IMR-90 (cell line): ENCODE measurements around the gene LRP5. TPM values are rescaled to one million over a fixed set of nuclear protein-coding genes. Genes with fewer than 3 reads are reported as not detected.

ENCODE experiments used
- ATAC-seq: fragments of 200-7000 bp; cut with Tn5 transposase; 2 replicates; pipeline ENCODE4 v1.9.1; 2020; ENCODE audit warnings: low read depth, mild to moderate bottlenecking, moderate library complexity
- BruUV-seq: library from RNA; stranded (reverse); fragments of 400-500 nt; replicated peaks from 2 replicates; lab custom pipeline; 2021; lab: Mats Ljungman, UMichigan
- CTCF ChIA-PET: fragments of 300-600 bp; formaldehyde crosslinking; extraction: SDS; loops from one replicate; lab custom pipeline; 2021; ENCODE audit warnings: antibody characterized with exemption; lab: Yijun Ruan, JAX
- POLR2A ChIA-PET: fragments of 300-600 bp; sonication (Branson Sonifier 250); formaldehyde crosslinking; loops from one replicate; lab custom pipeline; 2022; ENCODE audit warnings: antibody characterized with exemption; ENCODE audit not compliant: unreplicated experiment; lab: Charles Lee
- DNase-seq: peaks from one replicate; pipeline ENCODE4 v3.0.0; 2013
- H2AFZ ChIP-seq: replicated peaks from 2 replicates; pipeline ENCODE3; 2013; ENCODE audit warnings: low read length, mild to moderate bottlenecking; ENCODE audit not compliant: poor library complexity
- H2AK5ac ChIP-seq: 2 replicates; pipeline ENCODE4 v1.6.1; 2013; ENCODE audit warnings: low read depth, low read length, inconsistent platforms
- H2AK9ac ChIP-seq: replicated peaks from 2 replicates; pipeline ENCODE3; 2013; ENCODE audit warnings: mild to moderate bottlenecking, low read depth, low read length, moderate library complexity; ENCODE audit not compliant: poor library complexity
- H2BK120ac ChIP-seq: 2 replicates; pipeline ENCODE4 v1.6.1; 2013; ENCODE audit warnings: low read depth, low read length, inconsistent platforms
- H2BK15ac ChIP-seq: 3 replicates; pipeline ENCODE4 v1.6.1; 2013; ENCODE audit warnings: low read depth, low read length, inconsistent platforms
- H2BK20ac ChIP-seq: 2 replicates; pipeline ENCODE4 v1.6.1; 2013; ENCODE audit warnings: low read depth, mild to moderate bottlenecking, inconsistent platforms, low read length, moderate library complexity
- H2BK5ac ChIP-seq: 2 replicates; pipeline ENCODE4 v1.6.1; 2013; ENCODE audit warnings: mild to moderate bottlenecking, low read depth, low read length, inconsistent platforms; ENCODE audit not compliant: poor library complexity, severe bottlenecking
- H3K14ac ChIP-seq: replicated peaks from 2 replicates; pipeline ENCODE4 v1.6.1; 2013; ENCODE audit warnings: low read depth, low read length, inconsistent platforms
- H3K18ac ChIP-seq: 2 replicates; pipeline ENCODE4 v1.6.1; 2013; ENCODE audit warnings: low read depth, low read length, control low read depth
- H3K23ac ChIP-seq: 2 replicates; pipeline ENCODE4 v1.6.1; 2013; ENCODE audit warnings: low read depth, low read length, inconsistent platforms
- H3K27ac ChIP-seq: 2 replicates; pipeline ENCODE4 v1.5.1; 2013; ENCODE audit warnings: mild to moderate bottlenecking, control low read depth, low read length; ENCODE audit not compliant: insufficient read depth
- H3K27me3 ChIP-seq: 2 replicates; pipeline ENCODE4 v1.6.1; 2013; ENCODE audit warnings: low read length; ENCODE audit not compliant: control insufficient read depth, insufficient read depth
- H3K36me3 ChIP-seq: 2 replicates; pipeline ENCODE4 v1.6.1; 2013; ENCODE audit warnings: low read length, mixed read lengths; ENCODE audit not compliant: control insufficient read depth, insufficient read depth
- H3K4ac ChIP-seq: 2 replicates; pipeline ENCODE4 v1.6.1; 2013; ENCODE audit warnings: low read depth, low read length, inconsistent platforms
- H3K4me1 ChIP-seq: 2 replicates; pipeline ENCODE4 v1.6.1; 2013; ENCODE audit warnings: low read length, mixed read lengths; ENCODE audit not compliant: control insufficient read depth, insufficient read depth
- H3K4me2 ChIP-seq: 2 replicates; pipeline ENCODE4 v1.6.1; 2013; ENCODE audit warnings: low read depth, mild to moderate bottlenecking, control low read depth, low read length, moderate library complexity
- H3K4me3 ChIP-seq: 2 replicates; pipeline ENCODE4 v1.5.1; 2013; ENCODE audit warnings: low read depth, mild to moderate bottlenecking, control low read depth, low read length, moderate library complexity; ENCODE audit not compliant: insufficient read depth
- H3K56ac ChIP-seq: 2 replicates; pipeline ENCODE4 v1.6.1; 2013; ENCODE audit warnings: low read length, inconsistent platforms; ENCODE audit not compliant: insufficient read depth; ENCODE audit errors: extremely low read depth
- H3K79me1 ChIP-seq, 2 experiments: 2 replicates each; pipeline ENCODE4 v1.6.1; 2013; ENCODE audit warnings: low read length in 2 of 2, inconsistent platforms in 1 of 2, low read depth in 1 of 2
- H3K9ac ChIP-seq: 2 replicates; pipeline ENCODE4 v1.6.1; 2013; ENCODE audit warnings: low read depth, low read length, control low read depth
- H3K9me1 ChIP-seq: 2 replicates; pipeline ENCODE4 v1.6.1; 2013; ENCODE audit warnings: low read length, inconsistent platforms; ENCODE audit not compliant: insufficient read depth
- H3K9me3 ChIP-seq: 2 replicates; pipeline ENCODE4 v1.6.1; 2013; ENCODE audit warnings: low read length; ENCODE audit not compliant: control insufficient read depth, insufficient read depth
- H4K20me1 ChIP-seq: 2 replicates; pipeline ENCODE4 v1.6.1; 2013; ENCODE audit warnings: low read length, inconsistent platforms; ENCODE audit not compliant: insufficient read depth
- H4K5ac ChIP-seq: 2 replicates; pipeline ENCODE4 v1.6.1; 2013; ENCODE audit warnings: mild to moderate bottlenecking, low read depth, low read length, control low read depth
- H4K8ac ChIP-seq, 2 experiments: 2 replicates each; pipeline ENCODE4 v1.6.1; 2013; ENCODE audit warnings: low read depth in 2 of 2, low read length in 2 of 2, control low read depth in 1 of 2, inconsistent platforms in 1 of 2
- H4K91ac ChIP-seq: 2 replicates; pipeline ENCODE4 v1.6.1; 2013; ENCODE audit warnings: low read depth, low read length, inconsistent platforms; ENCODE audit not compliant: insufficient read depth
- BHLHE40 ChIP-seq: fragments of 150-350 bp; IDR thresholded peaks from 2 replicates; pipeline ENCODE4 v1.6.1; 2016; ENCODE audit warnings: mild to moderate bottlenecking, low read depth, low read length
- CEBPB ChIP-seq: IDR thresholded peaks from 2 replicates; pipeline ENCODE4 v1.6.1; 2012; ENCODE audit warnings: low read depth, low read length, improper control_type of control experiment
- FOS ChIP-seq: fragments of 150-350 bp; IDR thresholded peaks from 2 replicates; pipeline ENCODE4 v1.6.1; 2016; ENCODE audit warnings: low read depth, low read length
- MAFK ChIP-seq: IDR thresholded peaks from 2 replicates; pipeline ENCODE4 v1.6.1; 2012; ENCODE audit warnings: low read depth, low read length, improper control_type of control experiment
- MXI1 ChIP-seq: IDR thresholded peaks from 2 replicates; pipeline ENCODE4 v1.6.1; 2012; ENCODE audit warnings: low read depth, mild to moderate bottlenecking, low read length, moderate library complexity, borderline replicate concordance
- NFE2L2 ChIP-seq: fragments of 150-350 bp; IDR thresholded peaks from 2 replicates; pipeline ENCODE4 v1.6.1; 2016; ENCODE audit warnings: low read depth, mild to moderate bottlenecking, low read length
- RCOR1 ChIP-seq: IDR thresholded peaks from 2 replicates; pipeline ENCODE4 v1.6.1; 2012; ENCODE audit warnings: mild to moderate bottlenecking, low read length, improper control_type of control experiment; ENCODE audit not compliant: insufficient replicate concordance
- RFX5 ChIP-seq: IDR thresholded peaks from 2 replicates; pipeline ENCODE4 v1.8.0; 2012; ENCODE audit warnings: low read depth, mild to moderate bottlenecking, low read length, moderate library complexity
- SMC3 ChIP-seq: fragments of 150-350 bp; IDR thresholded peaks from 2 replicates; pipeline ENCODE4 v1.6.1; 2016; ENCODE audit warnings: low read depth, mild to moderate bottlenecking, antibody characterized with exemption, low read length, moderate library complexity
- WGBS, 2 experiments: methylation state at CpG; one replicate each; pipeline versions ENCODE4 v1.1.5 to v1.1.7; 2013; ENCODE audit warnings: missing lambda C conversion rate in 2 of 2; ENCODE audit not compliant: insufficient read length in 1 of 2; ENCODE audit errors: extremely low coverage in 2 of 2; 5-methylcytosine and 5-hydroxymethylcytosine counted together
- dilution Hi-C: fragments of 300-500 bp; cut with HindIII; formaldehyde crosslinking; loops from one replicate; pipeline ENCODE4 v1.14.3; 2018; ENCODE audit warnings: low sequenced_read_pairs; ENCODE audit not compliant: unreplicated experiment
- in situ Hi-C: fragments of 300-500 bp; cut with MboI; formaldehyde crosslinking; loops from 3 replicates; pipeline ENCODE4 v1.14.3; 2019; ENCODE audit warnings: low sequenced_read_pairs, inconsistent platforms, mixed read lengths
- intact Hi-C: fragments of 100-400 bp; cut with micrococcal nuclease; formaldehyde crosslinking; loops from 2 replicates; pipeline ENCODE4 v1.10.0; 2022
- polyA plus RNA-seq, 3 experiments: library from polyadenylated mRNA; depleted of rRNA; stranded (reverse); fragments of >200 nt; gene quantifications; 2 replicates each; pipeline ENCODE4 v1.2.3, GENCODE V29; 2012; ENCODE audit warnings: low replicate concordance in 1 of 3
- total RNA-seq: library from RNA; depleted of rRNA; stranded (reverse); fragments of >200 nt; gene quantifications from 2 replicates; pipeline ENCODE4 v1.2.3, GENCODE V29; 2012
- TF ChIP-seq, protein P1 (sequence below): fragments of 150-350 bp; IDR thresholded peaks from 2 replicates; pipeline ENCODE4 v1.6.1; 2017; ENCODE audit warnings: mild to moderate bottlenecking, antibody characterized with exemption, low read length, low read depth

The LRP5 gene
- total and polyA plus RNA-seq, 2 of the 4 experiments (the other 2 are of a cell fraction) = 10.4 to 15.0 TPM

DNA sequence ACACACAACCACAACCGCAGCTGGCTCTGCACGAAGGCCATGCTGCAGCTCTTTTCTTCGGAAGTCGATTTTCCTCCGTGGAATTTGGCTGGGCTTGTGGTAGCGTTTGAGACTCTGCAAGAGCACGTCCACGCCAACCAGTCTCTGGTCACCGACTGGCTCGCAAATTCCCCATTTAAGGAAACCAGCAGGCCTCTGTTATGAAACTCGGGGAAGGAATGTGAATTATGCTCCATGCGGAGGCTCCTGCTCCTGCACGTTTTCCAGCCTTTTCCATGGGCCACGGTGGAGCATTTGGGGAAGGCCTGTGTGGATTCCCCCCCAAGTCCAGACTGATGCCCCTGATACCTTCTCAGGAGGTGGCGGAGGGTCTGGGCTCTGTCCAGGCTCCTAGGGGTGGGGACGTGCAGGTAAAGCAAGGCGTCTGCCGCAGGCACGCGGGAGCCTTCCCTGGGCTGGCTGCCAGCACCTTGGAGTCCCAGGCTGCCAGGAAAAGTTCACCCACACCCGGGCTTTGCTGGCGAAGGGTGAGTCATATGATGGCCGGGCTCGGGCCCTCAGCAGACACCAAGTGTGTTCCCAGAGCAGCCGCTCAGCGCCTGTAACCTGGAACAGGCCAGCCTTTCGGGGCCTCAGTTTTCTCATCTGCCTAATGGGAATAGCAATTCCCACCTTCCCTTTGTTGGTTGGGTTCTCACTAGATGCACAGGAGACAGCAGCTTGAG, 41.9 kb downstream of the LRP5 start:
- Histone ChIP-seq H4K91ac (peak overlapping the region; percentile 98), H3K4me3 (no peak overlapping the region), H3K4me1 (peaks cover 18% of the 10 kb centered on the region), H3K4me2 (peak overlapping the region; percentile 17; the same call in 1 of the 2 replicates), H2AK5ac (peak overlapping the region; percentile 97), H3K56ac (peak overlapping the region; percentile 69; the same call in 1 of the 2 replicates), H3K36me3 (peaks cover 12% of the 10 kb centered on the region; the same call in 1 of the 2 replicates), H2BK15ac (peak overlapping the region; percentile 86; the same call in 2 of the 3 replicates), H4K5ac (peak overlapping the region; percentile 13), H2AK9ac (peak overlapping the region; percentile 99), H4K8ac (peak overlapping the region; percentile 81 to 94), H3K18ac (peak overlapping the region; percentile 73), H3K4ac (peak overlapping the region; percentile 99), H3K27ac (peak overlapping the region; percentile 86), H2BK120ac (peak overlapping the region; percentile 99), H3K79me1 (peaks cover 22 to 54% of the 10 kb centered on the region in 2 experiments), H3K9me1 (peaks cover 32% of the 10 kb centered on the region), H3K9me3 (peaks cover 3% of the 10 kb centered on the region; the same call in 1 of the 2 replicates), H3K27me3 (no peaks in the 10 kb centered on the region), H4K20me1 (peaks cover 9% of the 10 kb centered on the region), H2BK20ac (peak overlapping the region; percentile 94), H2AFZ (peak overlapping the region; percentile 85), H3K23ac (peak overlapping the region; percentile 95), H2BK5ac (peak overlapping the region; percentile 83), H3K14ac (peak overlapping the region; percentile 93), H3K9ac (peak overlapping the region; percentile 1; the same call in 1 of the 2 replicates)
- DNase-seq (peak; percentile 89), ATAC-seq (peak; percentile 83)
- in situ Hi-C loops = no loop called here
- CTCF ChIA-PET = no interaction called here
- 44% methylated on average over 5 of the region's 27 CpGs; no CpG with 5 or more reads in 1 of the 2 experiments for WGBS, 2 experiments
- POLR2A ChIA-PET = interaction anchor here (0.6 kb wide), 1 partner anchor 83 kb away, joined by 8 read pairs; no protein-coding TSS in a partner anchor
- dilution Hi-C loops = no loop called here
- TF ChIP-seq MXI1 = peak; percentile 76
- peak; percentile 100 for TF ChIP-seq RCOR1
- no peak for TF ChIP-seq RFX5
- no peak for TF ChIP-seq MAFK
- TF ChIP-seq NFE2L2 = no peak
- TF ChIP-seq FOS = peak; percentile 61; the same call in 1 of the 2 replicates
- TF ChIP-seq SMC3 = no peak
- peak; percentile 75 for TF ChIP-seq BHLHE40
- TF ChIP-seq, protein P1, sequence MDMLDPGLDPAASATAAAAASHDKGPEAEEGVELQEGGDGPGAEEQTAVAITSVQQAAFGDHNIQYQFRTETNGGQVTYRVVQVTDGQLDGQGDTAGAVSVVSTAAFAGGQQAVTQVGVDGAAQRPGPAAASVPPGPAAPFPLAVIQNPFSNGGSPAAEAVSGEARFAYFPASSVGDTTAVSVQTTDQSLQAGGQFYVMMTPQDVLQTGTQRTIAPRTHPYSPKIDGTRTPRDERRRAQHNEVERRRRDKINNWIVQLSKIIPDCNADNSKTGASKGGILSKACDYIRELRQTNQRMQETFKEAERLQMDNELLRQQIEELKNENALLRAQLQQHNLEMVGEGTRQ = no peak
- peak; percentile 70 for TF ChIP-seq CEBPB
- no TSS peak for BruUV-seq
- intact Hi-C loops = loop anchor here (1.0 kb wide), 1 partner anchor 40 kb away; no protein-coding TSS in a partner anchor
